Measurements from ENCODE around the gene BEST3. TPM values are rescaled to one million over a fixed set of nuclear protein-coding genes. Genes with fewer than 3 reads are reported as not detected.

BEST3 gene
- total RNA-seq, 1 donor from 2014 or later = not detected

DNA sequence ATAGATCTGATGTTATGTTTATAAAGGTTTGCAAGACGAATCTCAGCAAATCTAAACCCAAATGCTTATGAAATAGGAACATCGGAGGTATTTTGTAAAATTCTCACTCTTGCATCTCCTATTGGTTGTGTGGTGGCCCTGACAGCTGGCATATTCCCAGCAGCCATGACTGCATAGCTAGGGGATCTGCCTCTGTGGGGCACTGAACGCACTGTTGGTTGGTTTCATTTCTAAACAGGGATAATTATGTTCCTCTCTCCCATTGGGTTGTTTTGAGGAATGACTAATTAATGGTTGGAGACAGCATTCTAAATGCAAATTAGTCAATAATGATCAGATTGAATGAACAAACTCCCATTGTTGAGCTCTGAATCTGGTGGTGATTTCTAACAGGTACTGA, 2.7 kb upstream of the BEST3 start:
- TF ChIP-seq, protein P1, sequence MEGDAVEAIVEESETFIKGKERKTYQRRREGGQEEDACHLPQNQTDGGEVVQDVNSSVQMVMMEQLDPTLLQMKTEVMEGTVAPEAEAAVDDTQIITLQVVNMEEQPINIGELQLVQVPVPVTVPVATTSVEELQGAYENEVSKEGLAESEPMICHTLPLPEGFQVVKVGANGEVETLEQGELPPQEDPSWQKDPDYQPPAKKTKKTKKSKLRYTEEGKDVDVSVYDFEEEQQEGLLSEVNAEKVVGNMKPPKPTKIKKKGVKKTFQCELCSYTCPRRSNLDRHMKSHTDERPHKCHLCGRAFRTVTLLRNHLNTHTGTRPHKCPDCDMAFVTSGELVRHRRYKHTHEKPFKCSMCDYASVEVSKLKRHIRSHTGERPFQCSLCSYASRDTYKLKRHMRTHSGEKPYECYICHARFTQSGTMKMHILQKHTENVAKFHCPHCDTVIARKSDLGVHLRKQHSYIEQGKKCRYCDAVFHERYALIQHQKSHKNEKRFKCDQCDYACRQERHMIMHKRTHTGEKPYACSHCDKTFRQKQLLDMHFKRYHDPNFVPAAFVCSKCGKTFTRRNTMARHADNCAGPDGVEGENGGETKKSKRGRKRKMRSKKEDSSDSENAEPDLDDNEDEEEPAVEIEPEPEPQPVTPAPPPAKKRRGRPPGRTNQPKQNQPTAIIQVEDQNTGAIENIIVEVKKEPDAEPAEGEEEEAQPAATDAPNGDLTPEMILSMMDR (IDR thresholded peaks at IDR 0.05) = no peak
- Mint-ChIP-seq H3K27me3 (peaks cover 10% of the 10 kb centered on the region), H3K9me3 (no peaks in the 10 kb centered on the region), H3K36me3 (ENCODE audit: low read depth) (no peaks in the 10 kb centered on the region), H3K27ac (no peak overlapping the region), H3K4me1 (no peaks in the 10 kb centered on the region), H3K4me3 (no peak overlapping the region)
- POLR2A ChIA-PET = no interaction called here
- CTCF ChIA-PET = no interaction called here
- ATAC-seq (ENCODE audit: low read depth) (no peak), DNase-seq (no peak)
- intact Hi-C loops (cut with micrococcal nuclease) = no loop called here

DNA sequence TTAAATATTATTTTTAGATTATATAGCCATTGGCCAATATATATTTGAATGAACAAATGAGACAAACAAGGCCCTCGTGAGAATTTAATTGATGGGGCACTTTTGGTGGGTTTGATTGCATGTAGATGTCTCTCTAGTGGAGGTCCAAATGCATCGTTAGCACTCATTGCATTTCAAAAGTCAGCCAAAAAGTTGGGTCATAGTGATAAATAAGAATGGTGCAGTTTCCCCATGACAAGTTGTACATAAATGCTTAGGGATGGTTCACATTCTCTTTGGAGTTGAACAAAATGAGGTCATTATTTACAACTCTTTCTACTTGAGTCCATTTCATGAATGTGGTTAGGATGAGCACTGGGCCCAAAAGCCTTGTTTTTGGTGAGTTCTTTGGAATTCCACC, 1.0 kb downstream of the BEST3 start:
- DNase-seq (no peak), ATAC-seq (ENCODE audit: low read depth) (no peak)
- TF ChIP-seq, protein P1 (IDR thresholded peaks at IDR 0.05) = no peak
- Mint-ChIP-seq H3K9me3 (no peaks in the 10 kb centered on the region), H3K27ac (no peak overlapping the region), H3K36me3 (ENCODE audit: low read depth) (no peaks in the 10 kb centered on the region), H3K4me3 (no peak overlapping the region), H3K27me3 (peaks cover 3% of the 10 kb centered on the region), H3K4me1 (no peaks in the 10 kb centered on the region)
- intact Hi-C loops (cut with micrococcal nuclease) = no loop called here
- ChIA-PET POLR2A (no interaction called here), CTCF (no interaction called here)

GRCh38 chr12:69694123-69694522, 5.0 kb downstream of the BEST3 start:
- Mint-ChIP-seq H3K36me3 (ENCODE audit: low read depth) (no peaks in the 10 kb centered on the region), H3K4me3 (no peak overlapping the region), H3K27ac (no peak overlapping the region), H3K4me1 (no peaks in the 10 kb centered on the region), H3K27me3 (peaks cover 7% of the 10 kb centered on the region), H3K9me3 (no peaks in the 10 kb centered on the region)
- TF ChIP-seq, protein P1 (IDR thresholded peaks at IDR 0.05) = no peak
- intact Hi-C loops (cut with micrococcal nuclease) = no loop called here
- ATAC-seq (ENCODE audit: low read depth) (no peak), DNase-seq (no peak)
- CTCF ChIA-PET = no interaction called here
- POLR2A ChIA-PET = no interaction called here

GRCh38 chr12:69689638-69690037, 9.5 kb downstream of the BEST3 start:
- Mint-ChIP-seq H3K9me3 (no peaks in the 10 kb centered on the region), H3K4me1 (no peaks in the 10 kb centered on the region), H3K27me3 (peaks cover 15% of the 10 kb centered on the region), H3K27ac (no peak overlapping the region), H3K36me3 (ENCODE audit: low read depth) (no peaks in the 10 kb centered on the region), H3K4me3 (no peak overlapping the region)
- ChIA-PET CTCF (no interaction called here), POLR2A (no interaction called here)
- TF ChIP-seq, protein P1 (IDR thresholded peaks at IDR 0.05) = no peak
- DNase-seq (no peak), ATAC-seq (ENCODE audit: low read depth) (no peak)
- intact Hi-C loops (cut with micrococcal nuclease) = no loop called here

GRCh38 chr12:69688471-69689427, 10.4 kb downstream of the BEST3 start:
- DNase-seq (no peak), ATAC-seq (ENCODE audit: low read depth) (no peak)
- no peaks in the 10 kb centered on the region for H3K36me3 Mint-ChIP-seq (ENCODE audit: low read depth)
- H3K9me3 Mint-ChIP-seq = no peaks in the 10 kb centered on the region
- H3K4me1 Mint-ChIP-seq = no peaks in the 10 kb centered on the region
- H3K27me3 Mint-ChIP-seq = peaks cover 17% of the 10 kb centered on the region
- CTCF ChIA-PET = no interaction called here
- intact Hi-C loops (cut with micrococcal nuclease) = no loop called here
- POLR2A ChIA-PET = no interaction called here
- no peak overlapping the region for H3K4me3 Mint-ChIP-seq
- H3K27ac Mint-ChIP-seq = no peak overlapping the region
- TF ChIP-seq, protein P1 (IDR thresholded peaks at IDR 0.05) = no peak
